HCT116 (cell line): ENCODE results near the gene TMTC2. TPM values are rescaled to one million over a fixed set of nuclear protein-coding genes. Genes with fewer than 3 reads are reported as not detected.

Experiments used
- ATAC-seq: fragments of 200-7000 bp; cut with Tn5 transposase; 2 replicates; pipeline ENCODE4 v1.9.1; 2020; ENCODE audit warnings: mild to moderate bottlenecking, moderate library complexity
- BruUV-seq: library from RNA; stranded (reverse); fragments of 400-500 nt; replicated peaks from 2 replicates; lab custom pipeline; 2021; lab: Mats Ljungman, UMichigan
- CTCF ChIA-PET: fragments of 300-600 bp; sonication (Branson Sonifier 250); formaldehyde crosslinking; loops from one replicate; lab custom pipeline; 2021; ENCODE audit warnings: antibody characterized with exemption; lab: Charles Lee
- POLR2A ChIA-PET: fragments of 300-600, 350-600 bp; sonication (Branson Sonifier 250); formaldehyde crosslinking; loops from one replicate; lab custom pipeline; 2021; ENCODE audit warnings: antibody characterized with exemption; lab: Charles Lee
- RAD21 ChIA-PET, 2 experiments: fragments of 300-600 bp; sonication (Branson Sonifier 250); formaldehyde crosslinking; loops; one replicate each; lab custom pipeline; 2023; ENCODE audit warnings: low total read pairs in 2 of 2; ENCODE audit not compliant: uncharacterized antibody in 2 of 2, unreplicated experiment in 2 of 2, low non-redundant PET in 1 of 2; lab: Charles Lee
- DNase-seq: peaks from one replicate; pipeline ENCODE4 v3.0.0-alpha.2; 2010; ENCODE audit warnings: low read depth, low spot score
- H2AFZ ChIP-seq: fragments of 200-600 bp; shearing (Covaris generic), sonication (generic); 2 replicates; pipeline ENCODE4 v1.6.1; 2017; ENCODE audit warnings: low read depth, mixed run types, mixed read lengths, antibody characterized with exemption, low read length; ENCODE audit not compliant: poor library complexity, severe bottlenecking
- H3K27ac ChIP-seq: 2 replicates; pipeline ENCODE4 v1.5.1; 2012; ENCODE audit warnings: low read depth, low read length
- H3K27me3 ChIP-seq: fragments of 200-600 bp; sonication (generic); 2 replicates; pipeline ENCODE4 v1.6.1; 2016; ENCODE audit warnings: mixed run types, low read length, mixed read lengths; ENCODE audit not compliant: insufficient read depth
- H3K36me3 ChIP-seq, 2 experiments: fragments of 200-500 bp in 1 of 2; fragments of 200-600 bp in 1 of 2; sonication (Bioruptor generic) in 1 of 2; sonication (generic) in 1 of 2; 2 replicates each; pipeline versions ENCODE4 v1.5.1 to v1.6.1; 2014 to 2016; ENCODE audit warnings: low read length in 2 of 2, inconsistent platforms in 1 of 2, mixed read lengths in 1 of 2, mixed run types in 1 of 2; ENCODE audit not compliant: insufficient read depth in 2 of 2, control insufficient read depth in 1 of 2
- H3K4me1 ChIP-seq, 2 experiments: fragments of 200-600 bp in 1 of 2; sonication (generic) in 1 of 2; 2 replicates each; pipeline versions ENCODE4 v1.5.1 to v1.6.1; 2012 to 2017; ENCODE audit warnings: low read length in 2 of 2, inconsistent platforms in 1 of 2, mild to moderate bottlenecking in 1 of 2, mixed read lengths in 1 of 2, mixed run types in 1 of 2, moderate library complexity in 1 of 2; ENCODE audit not compliant: insufficient read depth in 2 of 2, control insufficient read depth in 1 of 2
- H3K4me2 ChIP-seq: fragments of 200-600 bp; sonication (generic); 2 replicates; pipeline ENCODE4 v1.6.1; 2017; ENCODE audit warnings: mixed run types, low read length, mixed read lengths
- H3K4me3 ChIP-seq, 2 experiments: fragments of 200-600 bp in 1 of 2; sonication (generic) in 1 of 2; replicated peaks in 1 of 2; 2 replicates each; pipeline ENCODE4 v1.5.1; 2011 to 2016; ENCODE audit warnings: low read length in 2 of 2, control low read depth in 1 of 2, low read depth in 1 of 2, mild to moderate bottlenecking in 1 of 2, mixed read lengths in 1 of 2, mixed run types in 1 of 2
- H3K79me2 ChIP-seq: fragments of 200-600 bp; sonication (generic); 2 replicates; pipeline ENCODE4 v1.6.1; 2017; ENCODE audit warnings: mild to moderate bottlenecking, mixed run types, low read length, moderate library complexity, mixed read lengths; ENCODE audit not compliant: insufficient read depth
- H3K9ac ChIP-seq: fragments of 200-600 bp; sonication (generic); 2 replicates; pipeline ENCODE4 v1.6.1; 2016; ENCODE audit warnings: low read length, mixed read lengths
- H3K9me2 ChIP-seq: fragments of 200-600 bp; sonication (generic), shearing (Covaris generic); 2 replicates; pipeline ENCODE4 v1.6.1; 2017; ENCODE audit warnings: mixed run types, mild to moderate bottlenecking, moderate library complexity; ENCODE audit not compliant: insufficient read depth
- H3K9me3 ChIP-seq, 2 experiments: fragments of 200-500 bp in 1 of 2; fragments of 200-600 bp in 1 of 2; sonication (Bioruptor generic) in 1 of 2; sonication (generic) in 1 of 2; 2 replicates each; pipeline ENCODE4 v1.6.1; 2014 to 2017; ENCODE audit warnings: low read length in 2 of 2, mixed read lengths in 2 of 2, inconsistent platforms in 1 of 2, low read depth in 1 of 2, mild to moderate bottlenecking in 1 of 2, mixed run types in 1 of 2, moderate library complexity in 1 of 2; ENCODE audit not compliant: control insufficient read depth in 1 of 2, insufficient read depth in 1 of 2
- H4K20me1 ChIP-seq: fragments of 200-600 bp; sonication (generic), shearing (Covaris generic); 2 replicates; pipeline ENCODE4 v1.6.1; 2017; ENCODE audit warnings: mixed run types, mild to moderate bottlenecking, moderate library complexity; ENCODE audit not compliant: insufficient read depth
- CBX3 ChIP-seq: IDR thresholded peaks from 2 replicates; pipeline ENCODE4 v1.6.1; 2012; ENCODE audit warnings: low read depth
- CEBPB ChIP-seq: IDR thresholded peaks from 2 replicates; pipeline ENCODE4 v1.6.1; 2012; ENCODE audit warnings: low read depth
- EGR1 ChIP-seq: IDR thresholded peaks from 2 replicates; pipeline ENCODE4 v1.6.1; 2012; ENCODE audit warnings: low read depth
- ELF1 ChIP-seq: IDR thresholded peaks from 2 replicates; pipeline ENCODE4 v1.6.1; 2012; ENCODE audit warnings: low read depth, borderline replicate concordance
- EZH2 ChIP-seq: fragments of 200-600 bp; sonication (generic); IDR thresholded peaks from 2 replicates; pipeline ENCODE4 v1.6.1; 2017; ENCODE audit warnings: antibody characterized with exemption, mixed run types
- EZH2phosphoT487 ChIP-seq: fragments of 200-600 bp; IDR thresholded peaks from 2 replicates; pipeline ENCODE4 v1.6.1; 2018; ENCODE audit warnings: antibody characterized with exemption, borderline replicate concordance
- SIN3A ChIP-seq: IDR thresholded peaks from 2 replicates; pipeline ENCODE4 v1.6.1; 2012; ENCODE audit warnings: low read depth
- SP1 ChIP-seq: IDR thresholded peaks from 2 replicates; pipeline ENCODE4 v1.6.1; 2012; ENCODE audit warnings: low read depth
- TCF7L2 ChIP-seq: IDR thresholded peaks from 2 replicates; pipeline ENCODE4 v1.7.0; 2011; ENCODE audit warnings: borderline replicate concordance, inconsistent platforms; ENCODE audit not compliant: insufficient read depth, insufficient read length; ENCODE audit errors: extremely low read depth
- YY1 ChIP-seq: IDR thresholded peaks from 2 replicates; pipeline ENCODE4 v1.6.1; 2011; ENCODE audit warnings: low read length, low read depth, moderate library complexity, mild to moderate bottlenecking; ENCODE audit not compliant: insufficient replicate concordance; ENCODE audit errors: extremely low read depth
- ZFX ChIP-seq: fragments of 450-650 bp; IDR thresholded peaks from 2 replicates; pipeline ENCODE4 v1.6.1; 2017
- intact Hi-C: fragments of 100-400 bp; cut with micrococcal nuclease; formaldehyde crosslinking; loops from 2 replicates; pipeline ENCODE4 v1.10.0; 2022
- total RNA-seq: library from RNA; stranded (reverse); gene quantifications from one replicate; pipeline ENCODE4 v1.2.1, GENCODE V29; 2021; ENCODE audit not compliant: unreplicated experiment
- TF ChIP-seq, protein P1 (sequence below): IDR thresholded peaks from 2 replicates; pipeline ENCODE4 v1.6.1; 2011; ENCODE audit warnings: mild to moderate bottlenecking, low read length, moderate library complexity; ENCODE audit not compliant: insufficient replicate concordance; ENCODE audit errors: extremely low read depth
- TF ChIP-seq, protein P2 (sequence below): IDR thresholded peaks from 2 replicates; pipeline ENCODE4 v1.6.1; 2012
- TF ChIP-seq, protein P3 (sequence below): IDR thresholded peaks from 2 replicates; pipeline ENCODE4 v1.6.1; 2012; ENCODE audit warnings: low read depth
- TF ChIP-seq, protein P4 (sequence below): IDR thresholded peaks from 2 replicates; pipeline ENCODE4 v1.6.1; 2012

Gene TMTC2
- total RNA-seq, 1 experiment from 2014 or later = 11.5 TPM

DNA sequence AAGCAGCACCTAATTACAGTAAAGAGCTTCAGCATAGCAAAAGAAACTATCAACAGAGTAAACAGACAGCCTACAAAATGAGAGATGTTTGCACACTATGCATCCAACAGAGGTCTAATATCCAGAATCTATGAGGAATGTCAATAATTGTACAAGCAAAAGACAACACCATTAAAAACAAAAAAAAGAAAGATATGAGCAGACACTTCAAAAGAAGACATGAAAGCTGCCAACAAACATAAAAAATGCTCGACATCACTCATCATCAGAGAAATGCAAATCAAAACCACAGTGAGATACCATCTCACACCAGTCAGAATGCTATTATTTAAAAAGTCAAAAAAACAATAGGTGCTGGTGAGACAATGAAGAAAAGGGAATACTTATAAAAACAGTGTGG is 273.1 kb downstream of the TMTC2 start:
- RAD21 ChIA-PET = no interaction called here
- no peak for DNase-seq
- H3K27me3 ChIP-seq = no peaks in the 10 kb centered on the region
- H3K4me1 ChIP-seq = no peaks in the 10 kb centered on the region
- H3K79me2 ChIP-seq = no peaks in the 10 kb centered on the region
- no peak overlapping the region for H2AFZ ChIP-seq
- H3K36me3 ChIP-seq = no peaks in the 10 kb centered on the region
- no peak overlapping the region for H3K27ac ChIP-seq
- TF ChIP-seq, protein P1, sequence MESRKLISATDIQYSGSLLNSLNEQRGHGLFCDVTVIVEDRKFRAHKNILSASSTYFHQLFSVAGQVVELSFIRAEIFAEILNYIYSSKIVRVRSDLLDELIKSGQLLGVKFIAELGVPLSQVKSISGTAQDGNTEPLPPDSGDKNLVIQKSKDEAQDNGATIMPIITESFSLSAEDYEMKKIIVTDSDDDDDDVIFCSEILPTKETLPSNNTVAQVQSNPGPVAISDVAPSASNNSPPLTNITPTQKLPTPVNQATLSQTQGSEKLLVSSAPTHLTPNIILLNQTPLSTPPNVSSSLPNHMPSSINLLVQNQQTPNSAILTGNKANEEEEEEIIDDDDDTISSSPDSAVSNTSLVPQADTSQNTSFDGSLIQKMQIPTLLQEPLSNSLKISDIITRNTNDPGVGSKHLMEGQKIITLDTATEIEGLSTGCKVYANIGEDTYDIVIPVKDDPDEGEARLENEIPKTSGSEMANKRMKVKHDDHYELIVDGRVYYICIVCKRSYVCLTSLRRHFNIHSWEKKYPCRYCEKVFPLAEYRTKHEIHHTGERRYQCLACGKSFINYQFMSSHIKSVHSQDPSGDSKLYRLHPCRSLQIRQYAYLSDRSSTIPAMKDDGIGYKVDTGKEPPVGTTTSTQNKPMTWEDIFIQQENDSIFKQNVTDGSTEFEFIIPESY = no peak
- TF ChIP-seq, protein P2, sequence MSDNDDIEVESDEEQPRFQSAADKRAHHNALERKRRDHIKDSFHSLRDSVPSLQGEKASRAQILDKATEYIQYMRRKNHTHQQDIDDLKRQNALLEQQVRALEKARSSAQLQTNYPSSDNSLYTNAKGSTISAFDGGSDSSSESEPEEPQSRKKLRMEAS = no peak
- TF ChIP-seq YY1 = no peak
- no peak for TF ChIP-seq ELF1
- no peak for TF ChIP-seq SIN3A
- TF ChIP-seq EZH2 = no peak
- TF ChIP-seq TCF7L2 = no peak
- no peak for TF ChIP-seq CBX3
- TF ChIP-seq, protein P3, sequence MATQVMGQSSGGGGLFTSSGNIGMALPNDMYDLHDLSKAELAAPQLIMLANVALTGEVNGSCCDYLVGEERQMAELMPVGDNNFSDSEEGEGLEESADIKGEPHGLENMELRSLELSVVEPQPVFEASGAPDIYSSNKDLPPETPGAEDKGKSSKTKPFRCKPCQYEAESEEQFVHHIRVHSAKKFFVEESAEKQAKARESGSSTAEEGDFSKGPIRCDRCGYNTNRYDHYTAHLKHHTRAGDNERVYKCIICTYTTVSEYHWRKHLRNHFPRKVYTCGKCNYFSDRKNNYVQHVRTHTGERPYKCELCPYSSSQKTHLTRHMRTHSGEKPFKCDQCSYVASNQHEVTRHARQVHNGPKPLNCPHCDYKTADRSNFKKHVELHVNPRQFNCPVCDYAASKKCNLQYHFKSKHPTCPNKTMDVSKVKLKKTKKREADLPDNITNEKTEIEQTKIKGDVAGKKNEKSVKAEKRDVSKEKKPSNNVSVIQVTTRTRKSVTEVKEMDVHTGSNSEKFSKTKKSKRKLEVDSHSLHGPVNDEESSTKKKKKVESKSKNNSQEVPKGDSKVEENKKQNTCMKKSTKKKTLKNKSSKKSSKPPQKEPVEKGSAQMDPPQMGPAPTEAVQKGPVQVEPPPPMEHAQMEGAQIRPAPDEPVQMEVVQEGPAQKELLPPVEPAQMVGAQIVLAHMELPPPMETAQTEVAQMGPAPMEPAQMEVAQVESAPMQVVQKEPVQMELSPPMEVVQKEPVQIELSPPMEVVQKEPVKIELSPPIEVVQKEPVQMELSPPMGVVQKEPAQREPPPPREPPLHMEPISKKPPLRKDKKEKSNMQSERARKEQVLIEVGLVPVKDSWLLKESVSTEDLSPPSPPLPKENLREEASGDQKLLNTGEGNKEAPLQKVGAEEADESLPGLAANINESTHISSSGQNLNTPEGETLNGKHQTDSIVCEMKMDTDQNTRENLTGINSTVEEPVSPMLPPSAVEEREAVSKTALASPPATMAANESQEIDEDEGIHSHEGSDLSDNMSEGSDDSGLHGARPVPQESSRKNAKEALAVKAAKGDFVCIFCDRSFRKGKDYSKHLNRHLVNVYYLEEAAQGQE = no peak
- no peak for TF ChIP-seq EGR1
- TF ChIP-seq EZH2phosphoT487 = no peak
- TF ChIP-seq SP1 = no peak
- TF ChIP-seq ZFX = no peak
- TF ChIP-seq, protein P4, sequence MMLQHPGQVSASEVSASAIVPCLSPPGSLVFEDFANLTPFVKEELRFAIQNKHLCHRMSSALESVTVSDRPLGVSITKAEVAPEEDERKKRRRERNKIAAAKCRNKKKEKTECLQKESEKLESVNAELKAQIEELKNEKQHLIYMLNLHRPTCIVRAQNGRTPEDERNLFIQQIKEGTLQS = no peak
- TF ChIP-seq CEBPB = no peak
- CTCF ChIA-PET = no interaction called here
- H3K9me2 ChIP-seq = no peaks in the 10 kb centered on the region
- intact Hi-C loops = no loop called here
- no peaks in the 10 kb centered on the region for H4K20me1 ChIP-seq
- H3K9ac ChIP-seq = no peak overlapping the region
- H3K4me3 ChIP-seq = no peak overlapping the region
- no peak overlapping the region for H3K4me2 ChIP-seq
- no TSS peak for BruUV-seq
- ATAC-seq = no peak
- no peaks in the 10 kb centered on the region for H3K9me3 ChIP-seq
- POLR2A ChIA-PET = no interaction called here
